ENCODE measurements around the gene CTDP1. TPM values are rescaled to one million over a fixed set of nuclear protein-coding genes. Genes with fewer than 3 reads are reported as not detected.

The CTDP1 gene
- total and polyA plus RNA-seq, 4 donors = 18.8 to 30.5 (median 21.7) TPM

- TF ChIP-seq, protein P1, sequence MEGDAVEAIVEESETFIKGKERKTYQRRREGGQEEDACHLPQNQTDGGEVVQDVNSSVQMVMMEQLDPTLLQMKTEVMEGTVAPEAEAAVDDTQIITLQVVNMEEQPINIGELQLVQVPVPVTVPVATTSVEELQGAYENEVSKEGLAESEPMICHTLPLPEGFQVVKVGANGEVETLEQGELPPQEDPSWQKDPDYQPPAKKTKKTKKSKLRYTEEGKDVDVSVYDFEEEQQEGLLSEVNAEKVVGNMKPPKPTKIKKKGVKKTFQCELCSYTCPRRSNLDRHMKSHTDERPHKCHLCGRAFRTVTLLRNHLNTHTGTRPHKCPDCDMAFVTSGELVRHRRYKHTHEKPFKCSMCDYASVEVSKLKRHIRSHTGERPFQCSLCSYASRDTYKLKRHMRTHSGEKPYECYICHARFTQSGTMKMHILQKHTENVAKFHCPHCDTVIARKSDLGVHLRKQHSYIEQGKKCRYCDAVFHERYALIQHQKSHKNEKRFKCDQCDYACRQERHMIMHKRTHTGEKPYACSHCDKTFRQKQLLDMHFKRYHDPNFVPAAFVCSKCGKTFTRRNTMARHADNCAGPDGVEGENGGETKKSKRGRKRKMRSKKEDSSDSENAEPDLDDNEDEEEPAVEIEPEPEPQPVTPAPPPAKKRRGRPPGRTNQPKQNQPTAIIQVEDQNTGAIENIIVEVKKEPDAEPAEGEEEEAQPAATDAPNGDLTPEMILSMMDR (IDR thresholded peaks at IDR 0.05; ENCODE audit: control extremely low read depth, extremely low read depth) = no peak
- no peak overlapping the region for H3K27ac ChIP-seq (ENCODE audit: low read depth in 1 of 2, low read length in 1 of 2)
- H3K27me3 ChIP-seq (ENCODE audit: control insufficient read depth in 3 of 3, insufficient read depth in 3 of 3, low read length in 2 of 3) = no peaks in the 10 kb centered on the region
- no peak overlapping the region for H3K4me3 ChIP-seq
- peaks cover 0 to 4% (median 0%) of the 10 kb centered on the region in 5 donors for H3K4me1 ChIP-seq (ENCODE audit: control insufficient read depth in 5 of 5, insufficient read depth in 5 of 5, low read length in 5 of 5)
- ATAC-seq (ENCODE audit: insufficient read depth, low FRiP score) (no peak), DNase-seq (no peak)
- H3K36me3 ChIP-seq (ENCODE audit: control insufficient read depth in 4 of 4, insufficient read depth in 4 of 4, low read length in 4 of 4) = peaks cover 13 to 50% (median 23%) of the 10 kb centered on the region in 4 donors
- WGBS, 2 donors = 95 to 96% methylated on average over 53 of the region's 53 CpGs
- H3K9ac ChIP-seq (ENCODE audit: insufficient read depth in 1 of 2, low read length in 2 of 2) = no peak overlapping the region
- H3K9me3 ChIP-seq (ENCODE audit: control insufficient read depth in 4 of 4, insufficient read depth in 3 of 4, low read length in 3 of 4) = no peaks in the 10 kb centered on the region
These were observed 16.6 kb downstream of the CTDP1 start for GRCh38 chr18:79695856-79696850.

GRCh38 chr18:79697178-79697577, 17.6 kb downstream of the CTDP1 start:
- no peak overlapping the region for H3K9ac ChIP-seq (ENCODE audit: insufficient read depth in 1 of 2, low read length in 2 of 2)
- peaks cover 13 to 50% (median 23%) of the 10 kb centered on the region in 4 donors for H3K36me3 ChIP-seq (ENCODE audit: control insufficient read depth in 4 of 4, insufficient read depth in 4 of 4, low read length in 4 of 4)
- WGBS, 2 donors = 93 to 95% methylated on average over 23 to 24 of the region's 24 CpGs
- H3K4me1 ChIP-seq (ENCODE audit: control insufficient read depth in 5 of 5, insufficient read depth in 5 of 5, low read length in 5 of 5) = peaks cover 0 to 4% (median 0%) of the 10 kb centered on the region in 5 donors
- H3K27me3 ChIP-seq (ENCODE audit: control insufficient read depth in 3 of 3, insufficient read depth in 3 of 3, low read length in 2 of 3) = no peaks in the 10 kb centered on the region
- no peaks in the 10 kb centered on the region for H3K9me3 ChIP-seq (ENCODE audit: control insufficient read depth in 4 of 4, insufficient read depth in 3 of 4, low read length in 3 of 4)
- H3K27ac ChIP-seq (ENCODE audit: low read depth in 1 of 2, low read length in 1 of 2) = no peak overlapping the region
- DNase-seq (no peak), ATAC-seq (ENCODE audit: insufficient read depth, low FRiP score) (no peak)
- TF ChIP-seq, protein P1 (IDR thresholded peaks at IDR 0.05; ENCODE audit: control extremely low read depth, extremely low read depth) = no peak
- H3K4me3 ChIP-seq = no peak overlapping the region

DNA sequence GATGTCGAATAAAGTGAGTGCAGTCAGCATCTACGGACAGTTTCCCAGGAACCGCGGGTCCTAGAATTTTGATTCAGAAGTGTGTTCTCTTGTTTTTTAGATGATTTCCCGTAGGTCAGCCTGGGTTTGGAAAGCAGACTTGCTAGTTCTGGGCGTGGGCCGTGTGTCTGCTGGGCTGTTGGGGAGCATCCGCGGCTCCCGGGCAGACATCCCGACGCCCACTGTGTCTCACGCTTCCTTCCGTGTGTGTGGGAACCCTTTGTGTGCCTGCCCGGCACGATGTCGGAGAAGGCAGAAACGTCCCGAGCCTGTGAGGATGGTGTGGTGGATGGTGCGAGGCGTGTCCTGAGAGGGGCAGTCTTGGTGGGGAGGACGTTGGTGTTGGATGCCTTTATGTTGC, 18.4 kb downstream of the CTDP1 start:
- Histone ChIP-seq H3K27ac (ENCODE audit: low read depth in 1 of 2, low read length in 1 of 2) (no peak overlapping the region), H3K36me3 (ENCODE audit: control insufficient read depth in 4 of 4, insufficient read depth in 4 of 4, low read length in 4 of 4) (peaks cover 13 to 50% (median 23%) of the 10 kb centered on the region in 4 donors), H3K9me3 (ENCODE audit: control insufficient read depth in 4 of 4, insufficient read depth in 3 of 4, low read length in 3 of 4) (no peaks in the 10 kb centered on the region), H3K4me1 (ENCODE audit: control insufficient read depth in 5 of 5, insufficient read depth in 5 of 5, low read length in 5 of 5) (peaks cover 0 to 4% (median 0%) of the 10 kb centered on the region in 5 donors), H3K4me3 (no peak overlapping the region), H3K9ac (ENCODE audit: insufficient read depth in 1 of 2, low read length in 2 of 2) (no peak overlapping the region), H3K27me3 (ENCODE audit: control insufficient read depth in 3 of 3, insufficient read depth in 3 of 3, low read length in 2 of 3) (no peaks in the 10 kb centered on the region)
- WGBS, 2 donors = 96 to 97% methylated on average over 22 of the region's 22 CpGs
- DNase-seq = no peak
- TF ChIP-seq, protein P1 (IDR thresholded peaks at IDR 0.05; ENCODE audit: control extremely low read depth, extremely low read depth) = no peak
- no peak for ATAC-seq (ENCODE audit: insufficient read depth, low FRiP score)

Data from lung (tissue), 12 donors.